ENCODE results near the gene KDELR1. TPM values are rescaled to one million over a fixed set of nuclear protein-coding genes. Genes with fewer than 3 reads are reported as not detected.

The KDELR1 gene
- total RNA-seq, 1 donor from 2014 or later, result 251 TPM

DNA sequence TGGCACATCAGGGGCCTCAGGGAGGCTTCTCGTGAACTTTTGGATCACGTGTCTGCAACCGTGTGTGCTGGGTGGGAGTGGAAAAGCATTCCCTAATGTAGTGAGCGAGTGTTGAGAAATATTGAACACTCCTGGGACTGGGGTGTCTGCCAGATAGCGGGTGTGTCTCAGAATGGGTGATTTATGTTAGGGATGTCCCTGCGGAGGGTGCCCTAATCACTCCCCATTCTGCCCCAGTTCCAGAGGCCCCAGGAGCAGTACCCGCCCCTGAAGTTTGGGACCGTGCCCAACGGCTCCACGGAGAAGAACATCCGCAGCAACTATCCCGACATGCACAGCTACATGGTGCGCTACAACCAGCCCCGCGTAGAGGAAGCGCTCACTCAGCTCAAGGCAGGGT, 30.2 kb upstream of the KDELR1 start:
- H3K4me3 Mint-ChIP-seq (ENCODE audit: unreplicated experiment), result no peak overlapping the region
- peaks cover 3% of the 10 kb centered on the region for H3K36me3 Mint-ChIP-seq (ENCODE audit: low read depth)
- peaks cover 21% of the 10 kb centered on the region for H3K4me1 Mint-ChIP-seq (ENCODE audit: low read depth)
- H3K9me3 Mint-ChIP-seq (ENCODE audit: low read depth), result no peaks in the 10 kb centered on the region
- no peak for DNase-seq (ENCODE audit: low spot score)
- no peak overlapping the region for H3K27ac Mint-ChIP-seq (ENCODE audit: unreplicated experiment)
- TF ChIP-seq, protein P1, sequence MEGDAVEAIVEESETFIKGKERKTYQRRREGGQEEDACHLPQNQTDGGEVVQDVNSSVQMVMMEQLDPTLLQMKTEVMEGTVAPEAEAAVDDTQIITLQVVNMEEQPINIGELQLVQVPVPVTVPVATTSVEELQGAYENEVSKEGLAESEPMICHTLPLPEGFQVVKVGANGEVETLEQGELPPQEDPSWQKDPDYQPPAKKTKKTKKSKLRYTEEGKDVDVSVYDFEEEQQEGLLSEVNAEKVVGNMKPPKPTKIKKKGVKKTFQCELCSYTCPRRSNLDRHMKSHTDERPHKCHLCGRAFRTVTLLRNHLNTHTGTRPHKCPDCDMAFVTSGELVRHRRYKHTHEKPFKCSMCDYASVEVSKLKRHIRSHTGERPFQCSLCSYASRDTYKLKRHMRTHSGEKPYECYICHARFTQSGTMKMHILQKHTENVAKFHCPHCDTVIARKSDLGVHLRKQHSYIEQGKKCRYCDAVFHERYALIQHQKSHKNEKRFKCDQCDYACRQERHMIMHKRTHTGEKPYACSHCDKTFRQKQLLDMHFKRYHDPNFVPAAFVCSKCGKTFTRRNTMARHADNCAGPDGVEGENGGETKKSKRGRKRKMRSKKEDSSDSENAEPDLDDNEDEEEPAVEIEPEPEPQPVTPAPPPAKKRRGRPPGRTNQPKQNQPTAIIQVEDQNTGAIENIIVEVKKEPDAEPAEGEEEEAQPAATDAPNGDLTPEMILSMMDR (IDR thresholded peaks at IDR 0.05), result no peak
- H3K27me3 Mint-ChIP-seq (ENCODE audit: low read depth), result no peaks in the 10 kb centered on the region

DNA sequence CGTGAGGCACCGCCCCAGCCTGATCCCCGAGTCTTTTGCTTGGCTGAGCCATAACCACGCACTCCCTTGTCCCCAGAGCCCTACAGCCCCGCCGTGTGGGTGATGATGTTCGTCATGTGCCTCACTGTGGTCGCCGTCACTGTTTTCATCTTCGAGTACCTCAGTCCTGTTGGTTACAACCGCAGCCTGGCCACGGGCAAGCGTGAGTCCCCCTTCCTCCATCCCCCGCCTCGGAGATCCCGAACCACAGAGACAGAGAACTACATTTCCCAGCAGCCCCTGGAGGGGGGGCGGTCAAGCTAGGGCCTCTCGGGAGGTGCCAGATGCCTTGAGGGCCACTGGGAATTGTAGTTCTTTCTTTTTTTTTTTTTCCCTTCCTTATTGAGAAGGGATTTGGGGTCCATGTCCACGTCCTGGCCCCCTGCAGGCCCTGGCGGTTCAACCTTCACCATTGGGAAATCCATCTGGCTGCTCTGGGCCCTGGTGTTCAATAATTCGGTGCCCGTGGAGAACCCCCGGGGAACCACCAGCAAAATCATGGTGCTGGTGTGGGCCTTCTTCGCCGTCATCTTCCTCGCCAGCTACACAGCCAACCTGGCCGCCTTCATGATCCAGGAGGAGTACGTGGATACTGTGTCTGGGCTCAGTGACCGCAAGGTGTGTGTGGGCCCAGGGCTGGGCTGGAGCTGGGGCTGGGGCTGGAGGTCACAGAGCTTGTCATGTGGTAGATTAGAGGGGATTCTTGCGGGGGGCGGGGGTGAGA, 28.0 kb upstream of the KDELR1 start:
- Mint-ChIP-seq H3K4me1 (ENCODE audit: low read depth) (peaks cover 13% of the 10 kb centered on the region), H3K36me3 (ENCODE audit: low read depth) (peaks cover 3% of the 10 kb centered on the region), H3K4me3 (ENCODE audit: unreplicated experiment) (no peak overlapping the region), H3K27me3 (ENCODE audit: low read depth) (no peaks in the 10 kb centered on the region), H3K9me3 (ENCODE audit: low read depth) (no peaks in the 10 kb centered on the region), H3K27ac (ENCODE audit: unreplicated experiment) (no peak overlapping the region)
- TF ChIP-seq, protein P1 (IDR thresholded peaks at IDR 0.05), result no peak
- no peak for DNase-seq (ENCODE audit: low spot score)

DNA sequence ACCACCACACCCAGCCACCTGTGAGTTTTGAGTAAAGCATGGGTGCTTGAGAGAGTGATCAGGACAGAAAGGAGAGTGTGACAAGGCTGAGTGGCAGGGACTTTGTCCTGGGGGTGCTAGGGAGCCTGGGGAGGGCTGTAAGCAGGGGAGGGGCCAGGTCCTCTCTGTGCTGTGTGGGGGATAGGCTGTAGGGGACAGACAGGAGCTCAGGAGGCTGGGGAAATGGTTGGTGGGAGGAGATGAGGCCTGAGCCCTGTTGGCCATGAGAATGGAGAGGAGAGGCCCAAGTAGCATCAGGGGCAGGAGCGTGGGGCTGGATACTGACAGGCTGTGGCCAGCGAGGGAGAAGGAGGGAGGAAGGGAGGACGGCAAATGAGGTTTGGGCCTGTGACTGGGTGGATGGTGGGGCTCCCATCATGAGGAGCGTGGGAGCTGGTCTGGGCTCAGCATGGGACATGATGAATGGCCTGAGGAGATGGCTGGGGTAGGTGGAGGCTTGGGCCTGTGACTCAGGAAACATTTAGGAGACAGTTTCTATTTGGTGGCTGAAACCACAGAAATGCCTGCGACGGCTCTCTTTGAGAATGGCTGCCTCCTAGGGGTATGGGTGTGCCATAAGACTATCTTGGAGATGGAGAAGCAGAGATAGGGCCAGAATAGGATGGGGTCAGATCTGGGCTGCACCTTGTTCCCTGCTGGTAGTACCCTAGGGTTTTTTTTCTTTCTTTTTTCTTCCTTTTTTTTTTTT, 27.1 kb upstream of the KDELR1 start:
- TF ChIP-seq, protein P1 (IDR thresholded peaks at IDR 0.05), result peak; percentile 29
- no peak for DNase-seq (ENCODE audit: low spot score)
- Mint-ChIP-seq H3K9me3 (ENCODE audit: low read depth) (no peaks in the 10 kb centered on the region), H3K27me3 (ENCODE audit: low read depth) (no peaks in the 10 kb centered on the region), H3K4me1 (ENCODE audit: low read depth) (peaks cover 22% of the 10 kb centered on the region), H3K4me3 (ENCODE audit: unreplicated experiment) (no peak overlapping the region), H3K36me3 (ENCODE audit: low read depth) (peaks cover 3% of the 10 kb centered on the region), H3K27ac (ENCODE audit: unreplicated experiment) (no peak overlapping the region)

DNA sequence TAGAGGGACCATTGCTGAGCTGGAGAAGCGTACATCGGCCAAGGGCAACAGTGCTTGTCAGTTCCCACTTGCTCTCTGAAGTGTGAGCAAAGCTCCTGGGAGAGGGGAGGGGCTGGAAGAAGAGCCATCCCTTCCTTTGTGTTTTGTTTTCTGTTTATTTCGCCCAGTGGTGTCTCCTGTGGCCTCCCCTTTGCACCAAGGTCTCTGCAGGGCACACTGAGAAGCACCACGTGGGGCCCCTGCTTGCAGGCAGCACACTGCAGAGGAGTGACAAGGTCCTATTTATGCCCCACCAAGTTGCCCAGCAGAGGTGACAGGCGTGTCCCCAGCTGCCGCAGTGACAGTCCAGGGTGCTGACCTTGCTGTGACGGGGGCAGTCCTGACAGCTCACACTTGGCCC, 26.1 kb upstream of the KDELR1 start:
- Mint-ChIP-seq H3K4me3 (ENCODE audit: unreplicated experiment) (no peak overlapping the region), H3K9me3 (ENCODE audit: low read depth) (no peaks in the 10 kb centered on the region), H3K27ac (ENCODE audit: unreplicated experiment) (no peak overlapping the region), H3K4me1 (ENCODE audit: low read depth) (peaks cover 22% of the 10 kb centered on the region), H3K27me3 (ENCODE audit: low read depth) (no peaks in the 10 kb centered on the region), H3K36me3 (ENCODE audit: low read depth) (no peaks in the 10 kb centered on the region)
- TF ChIP-seq, protein P1 (IDR thresholded peaks at IDR 0.05), result no peak
- no peak for DNase-seq (ENCODE audit: low spot score)

DNA sequence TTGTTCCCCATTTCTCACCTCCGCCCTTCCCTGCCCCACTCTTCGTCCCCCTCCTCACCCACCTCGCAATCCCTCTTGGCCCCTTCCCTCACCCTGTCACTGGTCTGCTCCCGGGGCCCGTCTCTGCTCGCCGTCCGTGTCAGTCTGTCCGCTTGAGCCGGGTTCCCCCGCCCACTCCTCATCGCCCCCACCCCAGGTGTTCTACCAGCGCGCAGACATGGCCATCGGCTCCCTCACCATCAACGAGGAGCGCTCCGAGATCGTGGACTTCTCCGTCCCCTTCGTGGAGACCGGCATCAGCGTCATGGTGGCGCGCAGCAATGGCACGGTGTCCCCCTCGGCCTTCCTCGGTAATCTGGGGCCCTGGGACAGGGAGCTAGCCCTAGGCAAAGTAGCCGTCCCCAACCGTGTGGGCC, 24.5 kb upstream of the KDELR1 start:
- no peaks in the 10 kb centered on the region for H3K9me3 Mint-ChIP-seq (ENCODE audit: low read depth)
- H3K27ac Mint-ChIP-seq (ENCODE audit: unreplicated experiment), result no peak overlapping the region
- no peak overlapping the region for H3K4me3 Mint-ChIP-seq (ENCODE audit: unreplicated experiment)
- TF ChIP-seq, protein P1 (IDR thresholded peaks at IDR 0.05), result no peak
- H3K27me3 Mint-ChIP-seq (ENCODE audit: low read depth), result no peaks in the 10 kb centered on the region
- peaks cover 22% of the 10 kb centered on the region for H3K4me1 Mint-ChIP-seq (ENCODE audit: low read depth)
- no peaks in the 10 kb centered on the region for H3K36me3 Mint-ChIP-seq (ENCODE audit: low read depth)
- DNase-seq (ENCODE audit: low spot score), result no peak
